H1 (cell line): ENCODE data around the gene KRR1.
"Not testable (repeated sequence)": the region's sequence is repeated elsewhere in the genome, so short reads cannot be mapped to it uniquely, and the experiment has no call there.

Source experiments
- EZH2 ChIP-seq: fragments of 200-600 bp; sonication (generic); IDR thresholded peaks from 2 replicates; pipeline ENCODE4 v1.7.1; 2012; ENCODE audit warnings: low read depth, mild to moderate bottlenecking, moderate library complexity, low read length, inconsistent platforms; ENCODE audit not compliant: severe bottlenecking
- JUN ChIP-seq: IDR thresholded peaks from 2 replicates; pipeline ENCODE4 v1.6.1; 2011; ENCODE audit warnings: low read depth, mild to moderate bottlenecking, improper control_type of control experiment, low read length
- KDM5A ChIP-seq: fragments of 200-600 bp; IDR thresholded peaks from 2 replicates; pipeline ENCODE4 v1.7.1; 2012; ENCODE audit warnings: mild to moderate bottlenecking, low read length, inconsistent platforms, mixed read lengths
- SP1 ChIP-seq: IDR thresholded peaks from 2 replicates; pipeline ENCODE4 v1.6.1; 2011; ENCODE audit warnings: low read depth, low read length

- TF ChIP-seq KDM5A, EZH2, JUN: not testable (repeated sequence)
- TF ChIP-seq SP1 = peak; percentile 63
Measured at GRCh38 chr12:75457866-75458265, 53.5 kb downstream of the KRR1 start.
